RPMI7951 (cell line): Measurements from ENCODE around the gene DEFB131A. TPM values are rescaled to one million over a fixed set of nuclear protein-coding genes. Genes with fewer than 3 reads are reported as not detected.
"Not testable (repeated sequence)": the region's sequence is repeated elsewhere in the genome, so short reads cannot be mapped to it uniquely, and the experiment has no call there.

Experiments used
- DNase-seq: peaks from one replicate; pipeline ENCODE4 v3.0.0-alpha.2; 2012; ENCODE audit warnings: low read depth
- total RNA-seq: library from RNA; depleted of rRNA; stranded (reverse); fragments of >200 nt; shearing (Covaris generic); gene quantifications from 2 replicates; pipeline ENCODE4 v1.2.3, GENCODE V29; 2014; rRNA removed

Gene DEFB131A
- total RNA-seq, 1 experiment from 2014 or later = not detected

DNA sequence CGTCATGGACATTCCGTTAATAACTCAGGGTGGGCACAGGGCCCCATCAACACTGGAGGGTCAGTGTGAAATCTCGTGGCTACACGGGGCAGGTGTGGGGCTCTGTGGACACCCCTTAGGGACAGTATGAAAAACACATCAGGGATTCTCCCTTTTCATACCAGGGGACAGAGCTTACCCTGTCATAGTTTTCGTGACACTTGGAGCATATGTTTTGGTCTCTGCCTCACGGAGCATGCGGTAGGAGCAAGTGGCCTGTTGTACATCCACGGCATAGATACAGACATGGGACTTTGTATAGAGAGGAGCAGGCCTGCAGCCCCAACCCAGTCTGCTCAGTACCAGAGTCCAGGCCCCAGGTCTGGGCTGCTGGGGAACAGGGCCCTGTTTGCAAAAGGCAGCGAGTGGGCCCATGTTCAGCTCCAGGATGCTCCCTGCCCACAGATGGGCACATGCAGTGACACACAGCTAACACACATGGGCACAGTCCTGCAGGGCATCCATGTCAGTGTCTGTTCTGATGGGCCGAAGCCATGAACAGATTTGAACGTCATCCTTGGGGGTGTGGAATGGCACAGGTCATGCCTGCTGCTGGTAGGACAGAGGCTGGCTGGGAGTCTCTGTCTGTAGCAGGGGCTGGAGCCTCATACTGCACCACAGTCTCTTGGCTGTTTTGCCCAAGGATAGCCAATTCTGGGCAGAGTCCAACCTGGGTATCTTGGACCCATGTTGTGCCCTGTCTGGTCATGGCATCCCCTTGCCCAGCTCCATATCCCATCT lies 50.2 kb downstream of the DEFB131A start:
- DNase-seq = not testable (repeated sequence)

DNA sequence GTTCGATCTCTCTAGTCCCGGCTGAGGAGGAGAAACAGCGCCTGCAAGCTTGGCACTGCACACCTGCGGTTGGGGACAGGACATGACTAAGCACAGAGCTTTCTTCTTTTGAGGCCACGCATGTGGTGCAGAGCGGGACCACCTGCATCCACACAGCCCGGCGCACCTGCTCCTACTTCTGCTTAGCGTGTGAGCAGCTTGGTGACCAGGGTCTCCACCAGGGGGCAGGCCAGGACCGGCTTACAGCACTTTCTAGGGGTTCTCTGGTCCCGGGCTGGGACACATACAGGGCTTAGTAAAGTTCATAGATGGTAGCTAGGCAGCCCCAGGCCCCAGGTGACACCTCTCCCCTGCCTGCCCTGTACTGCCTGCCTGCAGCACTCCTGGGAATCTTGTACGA lies 51.2 kb downstream of the DEFB131A start:
- DNase-seq = peak; percentile 3

DNA sequence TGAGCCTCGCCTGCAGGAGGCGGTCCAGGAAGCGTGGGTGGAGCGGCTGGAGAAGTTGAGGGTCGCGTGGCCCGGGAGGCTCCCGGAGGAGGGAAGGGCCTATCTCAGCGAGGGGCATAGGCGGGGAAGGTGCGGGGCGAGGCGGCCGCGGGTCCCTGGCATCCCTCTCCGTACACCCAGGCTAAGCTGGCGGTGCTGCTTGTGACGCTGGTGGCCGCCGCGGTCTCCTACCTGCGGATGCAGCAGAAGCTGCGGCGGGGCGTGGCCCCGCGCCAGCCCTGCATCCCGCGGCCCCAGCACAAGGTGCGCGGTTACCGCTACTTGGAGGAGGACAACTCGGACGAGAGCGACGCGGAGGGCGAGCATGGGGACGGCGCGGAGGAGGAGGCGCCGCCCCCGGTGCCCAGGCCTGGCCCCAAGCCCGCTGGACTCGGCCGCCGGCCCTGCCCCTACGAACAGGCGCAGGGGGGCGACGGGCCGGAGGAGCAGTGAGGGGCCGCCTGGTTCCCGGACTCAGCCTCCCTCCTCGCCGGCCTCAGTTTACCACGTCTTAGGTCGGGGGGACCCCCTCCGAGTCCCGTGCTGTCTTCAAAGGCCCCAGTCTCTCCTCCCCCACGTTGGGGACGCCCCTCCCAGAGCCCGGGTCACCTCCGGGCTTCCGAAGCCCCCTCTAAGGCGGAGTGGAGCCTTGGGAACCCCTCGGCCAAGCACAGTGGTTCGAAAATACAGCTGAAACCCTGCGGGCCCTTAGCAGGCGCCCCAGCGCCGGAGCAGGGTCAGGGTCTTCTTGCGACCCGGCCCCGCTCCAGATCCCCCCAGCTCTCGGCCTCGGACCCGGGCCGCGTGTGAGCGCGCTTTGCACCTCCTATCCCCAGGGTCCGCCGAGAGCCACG lies 53.6 kb downstream of the DEFB131A start:
- not testable (repeated sequence) for DNase-seq

DNA sequence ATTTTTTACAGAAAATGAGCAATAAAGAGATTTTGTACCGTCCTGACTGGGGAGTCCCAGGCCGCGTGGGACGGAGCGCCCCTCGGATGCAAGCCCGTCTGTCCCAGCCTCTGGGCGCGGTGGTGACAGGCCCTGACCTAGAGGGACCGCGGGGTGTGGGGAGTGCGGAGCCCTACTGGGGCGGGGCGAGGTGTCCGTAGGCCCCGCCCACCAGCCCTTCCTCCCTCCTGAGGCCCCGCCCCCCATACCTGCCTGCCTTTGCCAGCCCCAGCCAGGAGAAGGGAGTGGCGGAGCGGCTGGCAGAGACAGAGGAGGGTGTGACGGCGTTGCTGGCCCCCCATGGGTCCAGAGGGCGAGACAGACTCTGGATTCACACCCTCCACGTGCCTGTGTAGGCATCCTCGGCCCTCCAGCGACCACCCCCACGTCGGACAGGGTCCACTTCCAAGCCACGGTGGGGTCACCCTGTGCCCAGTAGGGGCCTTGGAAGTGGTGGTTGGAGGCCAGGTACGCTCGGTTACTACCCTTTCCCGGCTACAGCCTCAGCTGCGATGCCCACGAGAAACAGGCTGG lies 54.3 kb downstream of the DEFB131A start:
- DNase-seq = not testable (repeated sequence)

DNA sequence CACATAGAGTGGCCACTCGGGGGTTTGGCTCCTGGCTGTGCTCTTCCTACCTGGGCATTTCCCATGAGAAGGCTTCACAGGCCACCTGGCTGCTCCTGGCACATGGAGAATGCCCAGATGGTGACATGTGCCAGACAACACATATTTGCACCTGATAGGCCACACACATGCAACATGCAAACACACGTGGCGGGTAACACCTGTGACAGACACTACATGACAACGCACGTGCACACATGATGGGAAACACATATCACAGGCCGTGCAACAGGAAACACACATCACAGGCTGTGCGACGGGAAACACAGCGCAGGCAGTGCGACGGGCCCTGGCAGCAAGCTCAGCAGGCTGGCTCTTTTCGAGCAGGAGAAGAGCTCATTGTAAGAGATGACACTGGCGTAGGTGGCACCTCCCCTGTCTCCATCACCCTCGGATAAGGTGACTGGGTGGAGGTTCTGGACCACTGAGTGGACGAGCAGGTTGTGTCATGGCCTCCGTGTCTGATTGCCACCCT lies 55.8 kb downstream of the DEFB131A start:
- not testable (repeated sequence) for DNase-seq

Other genes starting within 250 kb of the DEFB131A start
- gene USP17L10, start 233.8 kb upstream of the DEFB131A start, total RNA-seq = not detected in 2 replicates
- not detected in 2 replicates for gene USP17L11, start 229.0 kb upstream of the DEFB131A start, total RNA-seq
- not detected in 2 replicates for gene USP17L12, start 224.3 kb upstream of the DEFB131A start, total RNA-seq
- gene USP17L13, start 219.5 kb upstream of the DEFB131A start, total RNA-seq = not detected in 2 replicates
- gene USP17L15, start 210.0 kb upstream of the DEFB131A start, total RNA-seq = not detected in 2 replicates
- not detected in 2 replicates for gene USP17L17, start 200.5 kb upstream of the DEFB131A start, total RNA-seq
- not detected in 2 replicates for gene USP17L18, start 195.8 kb upstream of the DEFB131A start, total RNA-seq
- gene USP17L19, start 191.0 kb upstream of the DEFB131A start, total RNA-seq = not detected in 2 replicates
- gene USP17L20, start 186.3 kb upstream of the DEFB131A start, total RNA-seq = not detected in 2 replicates
- gene USP17L21, start 181.5 kb upstream of the DEFB131A start, total RNA-seq = not detected in 2 replicates
- not detected in 2 replicates for gene USP17L22, start 176.8 kb upstream of the DEFB131A start, total RNA-seq
- gene USP17L24, start 119.2 kb upstream of the DEFB131A start, total RNA-seq = not detected in 2 replicates
- not detected in 2 replicates for gene USP17L25, start 114.5 kb upstream of the DEFB131A start, total RNA-seq
- not detected in 2 replicates for gene USP17L26, start 109.8 kb upstream of the DEFB131A start, total RNA-seq
- gene USP17L5, start 105.0 kb upstream of the DEFB131A start, total RNA-seq = not detected in 2 replicates
- not detected in 2 replicates for gene USP17L27, start 100.3 kb upstream of the DEFB131A start, total RNA-seq
- not detected in 2 replicates for gene USP17L28, start 95.5 kb upstream of the DEFB131A start, total RNA-seq
- gene USP17L29, start 90.8 kb upstream of the DEFB131A start, total RNA-seq = not detected in 2 replicates
- not detected in 2 replicates for gene USP17L30, start 81.3 kb upstream of the DEFB131A start, total RNA-seq